HG02938 (cell line): ENCODE measurements around the gene NOP56.

ENCODE experiments used
- ATAC-seq: cut with Tn5 transposase; IDR thresholded peaks from one replicate; pipeline ENCODE4 v1.9.1; 2021; ENCODE audit warnings: mild to moderate bottlenecking, moderate library complexity; ENCODE audit not compliant: unreplicated experiment

The NOP56 gene

GRCh38 chr20:2640260-2640659 lies 12.2 kb upstream of the NOP56 start:
- ATAC-seq, result no peak

- ATAC-seq, result no peak
Observed at GRCh38 chr20:2640899-2641298, 11.5 kb upstream of the NOP56 start.

DNA sequence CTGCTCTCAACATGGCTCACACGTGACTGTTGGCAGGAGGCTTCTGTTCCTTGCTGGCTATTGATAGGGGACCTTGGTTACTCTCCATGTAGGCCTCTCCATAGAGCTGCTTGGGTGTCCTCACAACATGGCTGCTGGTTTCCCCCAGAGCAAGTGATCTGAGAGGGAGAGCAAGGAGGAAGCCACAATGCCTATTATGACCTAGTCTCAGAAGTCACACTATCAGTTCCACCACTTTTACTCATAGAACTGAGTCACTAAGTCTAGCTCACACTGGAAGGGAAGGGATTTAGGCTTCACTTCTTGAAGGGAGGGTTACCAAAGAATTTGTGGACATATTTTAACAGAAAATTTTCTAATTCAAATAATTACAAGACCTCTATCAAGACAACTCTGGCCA lies 8.7 kb upstream of the NOP56 start:
- ATAC-seq, result no peak

- ATAC-seq, result peak; percentile 38
Observed at GRCh38 chr20:2652724-2653555, 508 bp downstream of the NOP56 start.

DNA sequence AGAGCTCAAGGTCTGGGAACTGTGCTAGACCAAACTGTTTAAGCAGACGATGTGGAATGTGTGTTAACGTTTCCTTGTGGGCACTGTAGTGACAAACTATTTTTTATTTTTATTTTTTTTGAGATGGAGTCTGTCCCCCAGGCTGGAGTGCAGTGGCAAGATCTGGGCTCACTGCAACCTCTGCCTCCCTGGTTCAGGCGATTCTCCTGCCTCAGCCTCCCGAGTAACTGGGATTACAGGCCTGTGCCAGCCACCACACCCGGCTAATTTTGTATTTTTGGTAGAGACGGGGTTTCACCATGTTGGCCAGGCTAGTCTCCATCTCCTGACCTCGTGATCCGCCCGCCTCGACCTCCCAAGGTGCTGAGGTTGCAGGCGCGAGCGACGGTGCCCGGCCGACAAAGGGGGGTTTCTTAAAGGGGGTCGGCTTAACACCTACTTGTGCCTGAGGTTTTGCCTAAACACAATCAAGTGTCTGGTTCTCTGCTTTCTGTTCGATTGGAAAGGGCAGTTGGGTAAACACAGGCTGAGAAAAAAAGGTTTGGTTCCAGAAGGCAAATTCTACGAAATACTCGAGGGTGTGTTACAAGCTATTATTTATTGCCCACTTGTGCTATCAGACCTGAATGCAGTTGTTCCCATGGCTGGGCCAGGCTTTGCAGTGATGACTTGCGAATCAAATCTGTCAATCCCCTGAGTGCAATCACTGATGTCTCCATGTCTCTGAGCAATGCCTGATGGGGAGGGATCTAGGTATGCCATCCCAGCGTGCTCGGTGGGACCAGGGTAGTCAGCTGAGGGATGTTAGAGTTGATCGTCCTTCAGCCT lies 1.3 kb downstream of the NOP56 start:
- no peak for ATAC-seq

GRCh38 chr20:2654384-2654822 lies 2.0 kb downstream of the NOP56 start:
- ATAC-seq, result no peak

GRCh38 chr20:2654831-2655230 lies 2.4 kb downstream of the NOP56 start:
- no peak for ATAC-seq

GRCh38 chr20:2655331-2656116 lies 3.1 kb downstream of the NOP56 start:
- ATAC-seq, result no peak

GRCh38 chr20:2656471-2657117 lies 4.2 kb downstream of the NOP56 start:
- no peak for ATAC-seq

- ATAC-seq, result no peak
Observed at GRCh38 chr20:2657241-2657640, 4.8 kb downstream of the NOP56 start.

DNA sequence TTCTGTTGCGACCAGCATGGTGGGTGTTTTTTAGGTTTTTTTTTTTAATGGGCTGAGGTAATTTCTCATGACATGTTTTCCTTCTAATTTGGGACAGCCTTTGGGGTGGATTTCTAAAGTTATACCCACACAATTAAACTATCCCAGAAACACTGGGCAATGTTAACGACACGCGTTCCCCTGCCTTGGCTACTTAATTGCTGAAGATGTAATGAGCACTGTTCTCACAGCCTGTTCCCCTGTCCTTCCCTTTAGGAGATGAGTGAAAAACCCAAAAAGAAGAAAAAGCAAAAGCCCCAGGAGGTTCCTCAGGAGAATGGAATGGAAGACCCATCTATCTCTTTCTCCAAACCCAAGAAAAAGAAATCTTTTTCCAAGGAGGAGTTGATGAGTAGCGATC lies 5.2 kb downstream of the NOP56 start:
- no peak for ATAC-seq

DNA sequence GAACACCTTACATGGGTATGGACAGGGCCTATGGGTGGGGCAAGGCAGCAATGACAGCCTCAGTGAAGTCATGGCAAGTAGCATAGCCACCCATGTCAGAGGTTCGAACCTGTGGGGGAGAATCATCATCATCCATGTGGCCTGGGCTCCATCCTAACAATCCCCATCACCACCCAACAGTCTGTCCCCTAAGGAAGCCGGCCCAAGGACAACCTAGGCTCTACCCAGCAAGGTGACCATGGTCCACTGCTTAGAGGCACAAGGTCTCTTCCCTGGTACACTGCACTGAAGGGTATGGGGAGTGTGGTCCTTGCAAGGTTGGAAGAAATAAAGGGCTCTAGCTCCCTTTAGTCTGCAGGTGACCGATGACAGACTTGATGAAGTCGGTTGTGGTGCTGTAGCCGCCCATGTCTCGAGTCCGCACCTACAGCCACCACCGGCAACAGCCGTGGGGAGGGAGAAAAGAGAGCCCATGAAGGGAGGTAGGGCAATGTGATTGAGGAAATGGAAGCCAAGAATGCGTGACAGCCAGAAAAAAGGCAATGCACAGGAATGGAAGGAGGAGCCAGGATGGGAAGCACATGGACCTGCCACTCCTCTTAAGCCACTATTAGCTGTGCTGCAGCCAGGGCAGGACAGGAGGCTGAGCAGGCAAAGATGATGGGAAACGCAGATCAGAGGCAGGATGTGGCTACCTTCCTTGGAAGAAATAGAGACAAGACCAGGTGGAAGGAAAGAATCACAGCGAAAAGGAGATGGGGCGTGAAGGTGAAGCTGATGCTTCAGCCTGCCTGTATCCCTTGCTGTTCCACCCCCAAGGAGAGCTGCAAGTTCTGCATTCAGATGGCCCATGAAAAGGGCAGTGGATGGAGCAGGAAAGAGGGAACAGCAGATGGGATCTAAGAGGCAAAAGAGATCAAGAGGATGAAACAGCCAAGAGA lies 6.3 kb downstream of the NOP56 start:
- no peak for ATAC-seq

DNA sequence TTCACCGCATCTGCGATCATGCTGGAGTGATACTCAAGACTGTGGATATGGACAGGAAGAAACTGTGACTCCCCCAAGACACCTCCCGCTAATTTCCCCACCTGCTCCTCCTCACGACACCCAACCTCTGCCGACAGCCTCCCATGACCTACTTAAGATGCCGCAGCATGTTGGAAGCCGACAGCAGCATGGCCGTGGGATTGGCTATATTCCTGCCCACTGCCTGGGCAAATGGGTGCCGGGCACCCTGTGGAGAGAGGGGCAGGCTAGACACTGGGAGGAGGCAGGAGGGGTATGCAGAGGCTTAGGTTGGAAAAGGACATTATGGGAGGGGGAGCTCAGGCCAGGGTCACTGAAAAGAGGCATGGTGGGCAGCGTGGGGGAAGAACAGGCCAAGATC lies 7.1 kb downstream of the NOP56 start:
- no peak for ATAC-seq

- no peak for ATAC-seq
Observed at GRCh38 chr20:2663364-2663886, 11.0 kb downstream of the NOP56 start.

- ATAC-seq, result peak; percentile 91
Observed at GRCh38 chr20:2663887-2664719, 11.7 kb downstream of the NOP56 start, which contains the start of gene IDH3B. Gene IDH3B (minus strand): TSS chr20:2664216. CDS start chr20:2664188, 28 bp downstream.

- no peak for ATAC-seq
Observed at GRCh38 chr20:2671977-2672376, 19.5 kb downstream of the NOP56 start.

DNA sequence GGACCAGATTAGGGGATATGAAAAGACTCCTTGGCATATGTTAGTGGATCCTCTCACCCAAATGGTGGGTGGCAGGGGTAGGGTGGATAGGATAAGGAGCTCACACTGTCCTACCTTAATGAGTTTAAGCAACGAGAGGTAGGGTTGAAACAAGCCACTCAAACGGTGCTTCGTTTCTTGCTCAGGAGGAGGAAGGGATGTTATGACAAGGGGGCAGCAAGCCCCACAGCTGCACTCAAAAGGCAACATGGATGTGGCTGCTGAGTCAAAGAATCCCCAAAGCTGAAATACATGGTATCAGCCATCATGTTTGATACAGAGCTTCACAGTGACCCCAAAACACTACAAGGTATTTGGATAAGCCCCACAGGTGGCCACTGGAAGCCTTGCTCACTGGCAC lies 20.0 kb downstream of the NOP56 start:
- ATAC-seq, result no peak

DNA sequence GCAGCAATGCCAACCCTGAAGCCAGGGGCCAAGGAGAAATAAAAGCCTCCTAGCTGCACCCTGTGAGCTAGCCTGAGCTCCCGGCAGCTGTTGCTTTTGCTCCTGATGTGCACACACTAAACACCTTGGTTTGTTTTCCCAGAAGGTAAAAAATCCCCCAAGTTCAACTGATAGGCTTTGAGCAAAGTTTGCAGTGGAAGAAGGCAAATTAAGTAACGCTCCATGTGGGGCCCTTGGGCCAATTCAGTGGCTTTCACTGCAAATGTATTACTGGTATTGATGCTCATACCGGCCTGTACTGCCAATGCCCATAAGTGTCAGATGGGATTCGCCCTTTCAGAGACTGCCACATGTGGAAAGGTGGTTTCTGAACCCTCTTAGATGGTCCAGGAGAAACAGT lies 21.0 kb downstream of the NOP56 start:
- no peak for ATAC-seq
